Naive B cell (primary cell): ENCODE data around the gene TIMM10B. TPM values are rescaled to one million over a fixed set of nuclear protein-coding genes. Genes with fewer than 3 reads are reported as not detected.

Source experiments
- polyA plus RNA-seq, 6 donors: library from polyadenylated mRNA; unstranded; fragments of 300-500 nt; fragmentation: Illumina TruSeq; gene quantifications; one replicate each; pipeline ENCODE4 v1.2.3, GENCODE V29; 2021; ENCODE audit warnings: low read depth in 6 of 6

TIMM10B gene
- polyA plus RNA-seq, 6 donors from 2014 or later = 22.0 to 43.4 (median 30.4) TPM

Other genes starting within 250 kb of the TIMM10B start
- 10 to 100 TPM in 3 of 6 donors, 1 to 10 TPM in 3; 6.4 to 19.5 (median 10.1) TPM for gene FHIP1B, start 246.9 kb upstream of the TIMM10B start, polyA plus RNA-seq
- gene CNGA4, start 242.4 kb upstream of the TIMM10B start, polyA plus RNA-seq = under 1 TPM in 2 of 6 donors, not detected in 4; 0.26 to 0.32 TPM
- not detected for gene CCKBR, start 221.7 kb upstream of the TIMM10B start, polyA plus RNA-seq
- not detected for gene CAVIN3, start 161.0 kb upstream of the TIMM10B start, polyA plus RNA-seq
- gene SMPD1, start 91.0 kb upstream of the TIMM10B start, polyA plus RNA-seq = 10 to 100 TPM in 3 of 6 donors, 1 to 10 TPM in 3; 6.9 to 14.2 (median 9.9) TPM
- gene APBB1, start 62.4 kb upstream of the TIMM10B start, polyA plus RNA-seq = 10 to 100 TPM in 5 of 6 donors, 1 to 10 TPM in 1; 9.4 to 40.0 (median 28.0) TPM
- gene HPX, start 40.5 kb upstream of the TIMM10B start, polyA plus RNA-seq = under 1 TPM in 2 of 6 donors, not detected in 4; 0.19 to 0.95 TPM
- 1 to 10 TPM in 4 of 6 donors, under 1 TPM in 2; 0.88 to 2.7 (median 1.8) TPM for gene TRIM3, start 7.6 kb upstream of the TIMM10B start, polyA plus RNA-seq
- 10 to 100 TPM; 22.9 to 37.3 (median 29.7) TPM for gene ARFIP2, start 170 bp upstream of the TIMM10B start, polyA plus RNA-seq
- 1 to 10 TPM in 5 of 6 donors, under 1 TPM in 1; 0.90 to 2.6 (median 1.7) TPM for gene DNHD1, start 15.8 kb downstream of the TIMM10B start, polyA plus RNA-seq
- 10 to 100 TPM; 13.7 to 33.8 (median 18.6) TPM for gene RRP8, start 122.1 kb downstream of the TIMM10B start, polyA plus RNA-seq
- gene ILK, start 122.3 kb downstream of the TIMM10B start, polyA plus RNA-seq = 10 to 100 TPM; 49.8 to 87.8 (median 73.8) TPM
- 100 to 1,000 TPM; 203 to 344 (median 273) TPM for gene TAF10, start 130.7 kb downstream of the TIMM10B start, polyA plus RNA-seq
- 100 to 1,000 TPM; 146 to 198 (median 176) TPM for gene TPP1, start 137.9 kb downstream of the TIMM10B start, polyA plus RNA-seq
- gene DCHS1, start 174.3 kb downstream of the TIMM10B start, polyA plus RNA-seq = under 1 TPM in 5 of 6 donors, not detected in 1; 0.07 to 0.85 (median 0.19) TPM
- gene MRPL17, start 201.8 kb downstream of the TIMM10B start, polyA plus RNA-seq = 10 to 100 TPM in 5 of 6 donors, 1 to 10 TPM in 1; 9.7 to 16.0 (median 11.7) TPM